ENCODE results near the gene STARD9.

Gene STARD9

DNA sequence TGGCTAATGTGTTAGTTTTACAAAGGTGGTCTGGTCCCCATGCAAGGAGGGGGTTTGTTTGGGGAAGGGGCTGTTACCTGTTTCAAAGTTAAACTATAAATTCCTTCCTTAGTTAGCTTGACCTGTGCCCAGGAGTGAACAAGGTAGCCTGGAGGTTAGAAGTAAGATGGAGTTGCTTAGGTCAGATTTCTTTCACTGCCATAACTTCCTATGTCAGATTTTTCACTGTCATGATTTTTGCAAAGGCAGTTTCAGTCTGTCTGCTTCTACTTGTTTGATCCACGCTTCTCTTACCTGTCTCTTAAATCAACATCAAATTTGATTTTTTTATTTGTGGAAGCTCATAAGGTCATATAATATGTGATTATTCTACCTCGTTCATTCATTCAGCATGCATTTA, 28.6 kb downstream of the STARD9 start:
- Histone ChIP-seq H3K36me3 (ENCODE audit: insufficient read depth, low read length) (peaks cover 5% of the 10 kb centered on the region), H3K4me1 (ENCODE audit: insufficient read depth, low read length) (no peaks in the 10 kb centered on the region), H3K9me3 (ENCODE audit: control insufficient read depth, insufficient read depth, low read length) (peaks cover 10% of the 10 kb centered on the region), H3K9ac (ENCODE audit: low read depth, low read length) (no peak overlapping the region)

DNA sequence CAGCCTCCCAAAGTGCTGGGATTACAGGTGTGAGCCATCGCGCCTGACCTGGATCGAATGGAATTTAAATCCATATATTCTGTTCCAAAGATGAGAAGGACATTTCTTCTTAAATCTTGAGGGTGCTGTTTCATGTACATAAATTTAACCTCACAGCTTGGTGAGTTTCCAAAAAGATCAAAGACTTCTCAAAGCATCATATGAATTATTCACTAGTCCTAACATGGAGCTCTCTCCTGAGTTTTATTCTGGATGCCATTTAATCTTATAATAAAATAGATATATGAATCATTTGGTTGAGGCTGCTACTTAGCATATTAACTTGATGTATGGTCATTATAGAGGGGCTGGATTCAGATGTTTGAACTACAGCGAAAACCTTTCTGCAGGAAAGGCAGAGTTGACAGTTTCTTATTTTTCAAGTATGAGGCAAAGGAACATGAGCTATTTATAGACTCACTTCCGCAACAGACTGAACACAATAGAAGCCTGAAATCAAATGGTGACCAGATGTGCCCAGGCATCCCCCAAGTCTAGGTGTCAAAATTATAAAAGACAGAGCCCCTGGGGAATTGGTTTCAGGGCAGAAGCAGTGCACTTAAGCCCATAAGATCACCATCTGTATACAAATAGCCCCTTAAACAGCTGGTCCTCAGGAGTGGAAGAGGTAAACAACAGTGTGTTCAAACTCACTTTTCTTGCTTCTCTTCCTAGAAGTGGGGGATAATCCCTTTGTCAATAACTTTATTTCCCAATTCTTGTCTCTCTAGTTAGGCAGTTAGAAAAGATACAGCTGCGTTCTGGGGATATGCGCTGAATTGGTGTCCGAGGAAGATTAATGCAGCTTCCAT, 29.7 kb downstream of the STARD9 start:
- H3K36me3 ChIP-seq (ENCODE audit: insufficient read depth, low read length) = peaks cover under 1% of the 10 kb centered on the region
- H3K9ac ChIP-seq (ENCODE audit: low read depth, low read length) = no peak overlapping the region
- peaks cover 10% of the 10 kb centered on the region; the same call in 1 of the 2 replicates for H3K9me3 ChIP-seq (ENCODE audit: control insufficient read depth, insufficient read depth, low read length)
- H3K4me1 ChIP-seq (ENCODE audit: insufficient read depth, low read length) = no peaks in the 10 kb centered on the region

DNA sequence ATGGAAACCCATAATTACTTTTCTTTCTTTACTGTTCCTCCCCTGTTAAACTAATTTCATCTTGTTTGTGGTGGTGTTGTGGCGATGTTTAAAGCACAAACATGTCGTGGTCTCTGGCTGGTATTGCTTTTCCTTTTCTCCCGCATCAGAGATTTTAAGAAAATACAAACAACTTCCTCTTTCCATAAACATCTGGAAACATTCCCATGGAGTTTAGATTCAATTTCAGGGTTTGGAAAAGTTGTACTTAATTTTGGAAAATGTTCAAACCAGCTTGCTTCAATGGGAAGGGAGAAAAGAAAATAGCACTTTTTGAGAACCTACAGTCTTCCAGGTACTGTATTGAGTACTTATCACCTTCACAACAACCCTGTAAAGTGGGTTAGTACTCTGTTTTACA, 30.4 kb downstream of the STARD9 start:
- no peaks in the 10 kb centered on the region; the same call in none of the 2 replicates for H3K36me3 ChIP-seq (ENCODE audit: insufficient read depth, low read length)
- no peak overlapping the region for H3K9ac ChIP-seq (ENCODE audit: low read depth, low read length)
- H3K4me1 ChIP-seq (ENCODE audit: insufficient read depth, low read length) = no peaks in the 10 kb centered on the region
- peaks cover 10% of the 10 kb centered on the region; the same call in 1 of the 2 replicates for H3K9me3 ChIP-seq (ENCODE audit: control insufficient read depth, insufficient read depth, low read length)

DNA sequence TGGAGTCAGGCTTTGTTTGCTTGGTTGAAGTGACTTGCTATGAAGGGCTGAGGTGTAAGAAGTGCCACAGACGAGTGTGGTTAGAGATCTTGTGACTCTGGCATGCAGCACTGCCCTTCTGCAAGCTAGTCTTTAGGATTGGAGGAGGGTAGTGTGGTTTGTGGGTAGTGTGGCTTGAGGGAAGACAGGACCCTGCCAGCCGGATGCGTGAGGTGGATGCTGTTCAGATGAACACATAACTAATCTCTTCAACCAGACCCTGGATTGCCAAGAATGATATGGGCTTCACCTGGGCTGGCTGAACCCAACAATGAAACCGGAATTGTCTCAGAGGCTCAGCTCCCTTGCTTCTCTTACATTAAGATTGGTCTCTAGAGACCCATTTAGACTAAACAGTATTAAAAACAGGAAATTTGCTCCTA, 32.7 kb downstream of the STARD9 start:
- H3K36me3 ChIP-seq (ENCODE audit: insufficient read depth, low read length) = no peaks in the 10 kb centered on the region; the same call in none of the 2 replicates
- no peaks in the 10 kb centered on the region for H3K4me1 ChIP-seq (ENCODE audit: insufficient read depth, low read length)
- H3K9me3 ChIP-seq (ENCODE audit: control insufficient read depth, insufficient read depth, low read length) = no peaks in the 10 kb centered on the region; the same call in 1 of the 2 replicates
- no peak overlapping the region for H3K9ac ChIP-seq (ENCODE audit: low read depth, low read length)

DNA sequence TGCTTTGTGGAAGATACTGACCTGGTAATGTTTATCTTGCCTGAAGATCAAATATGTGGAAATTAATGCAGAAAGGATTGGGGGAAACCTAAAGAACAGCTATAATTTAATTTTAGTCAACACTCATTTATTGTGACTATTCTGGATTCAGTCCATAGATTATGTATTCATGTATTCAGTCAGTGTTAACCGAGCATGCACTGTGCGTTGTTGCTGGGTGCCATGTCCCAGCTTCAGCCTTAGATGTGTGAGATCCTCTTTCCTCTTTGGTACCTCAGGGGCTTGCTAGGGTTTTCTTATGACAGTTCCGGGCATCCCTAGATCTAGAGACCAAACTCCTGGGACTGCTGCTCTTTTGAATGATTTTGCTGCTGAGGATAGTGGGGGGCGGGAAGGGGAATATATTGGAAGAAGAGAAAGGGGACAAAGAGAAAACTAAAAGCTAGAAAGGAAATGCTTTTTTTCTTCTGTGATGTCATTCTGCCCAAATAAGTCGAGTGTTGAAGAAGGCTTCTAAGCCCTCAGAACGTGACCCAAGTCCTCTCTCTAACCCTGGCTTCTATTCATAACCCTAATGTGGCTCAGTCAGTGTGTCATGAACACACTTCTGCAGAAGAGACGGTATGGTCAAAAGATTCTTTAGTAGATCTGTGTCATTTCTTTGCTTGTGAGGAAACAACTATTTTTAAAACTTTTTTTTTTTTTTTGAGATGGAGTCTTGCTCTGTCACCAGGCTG, 33.5 kb downstream of the STARD9 start:
- H3K9ac ChIP-seq (ENCODE audit: low read depth, low read length) = no peak overlapping the region
- no peaks in the 10 kb centered on the region for H3K9me3 ChIP-seq (ENCODE audit: control insufficient read depth, insufficient read depth, low read length)
- no peaks in the 10 kb centered on the region; the same call in 1 of the 2 replicates for H3K36me3 ChIP-seq (ENCODE audit: insufficient read depth, low read length)
- H3K4me1 ChIP-seq (ENCODE audit: insufficient read depth, low read length) = no peaks in the 10 kb centered on the region

DNA sequence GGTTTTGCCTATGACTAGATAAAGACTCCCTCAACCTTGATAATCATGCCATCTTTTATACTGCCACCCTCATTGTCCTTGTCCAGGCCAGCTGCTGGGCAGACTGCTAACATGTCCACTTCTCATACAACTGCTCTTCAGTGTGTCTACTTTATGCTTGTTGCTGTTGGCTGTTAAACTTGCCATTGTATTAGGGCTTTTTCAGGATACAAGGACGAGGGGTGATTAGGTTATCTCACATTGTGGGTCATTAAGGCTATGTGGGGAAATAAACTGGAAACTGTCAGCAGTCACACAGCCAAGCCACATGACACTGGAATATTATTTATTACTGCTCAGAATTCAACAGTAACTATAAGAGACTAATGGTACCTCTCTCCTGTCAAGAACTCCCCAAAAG, 36.1 kb downstream of the STARD9 start:
- no peaks in the 10 kb centered on the region for H3K36me3 ChIP-seq (ENCODE audit: insufficient read depth, low read length)
- H3K9ac ChIP-seq (ENCODE audit: low read depth, low read length) = no peak overlapping the region
- H3K9me3 ChIP-seq (ENCODE audit: control insufficient read depth, insufficient read depth, low read length) = no peaks in the 10 kb centered on the region
- H3K4me1 ChIP-seq (ENCODE audit: insufficient read depth, low read length) = no peaks in the 10 kb centered on the region

DNA sequence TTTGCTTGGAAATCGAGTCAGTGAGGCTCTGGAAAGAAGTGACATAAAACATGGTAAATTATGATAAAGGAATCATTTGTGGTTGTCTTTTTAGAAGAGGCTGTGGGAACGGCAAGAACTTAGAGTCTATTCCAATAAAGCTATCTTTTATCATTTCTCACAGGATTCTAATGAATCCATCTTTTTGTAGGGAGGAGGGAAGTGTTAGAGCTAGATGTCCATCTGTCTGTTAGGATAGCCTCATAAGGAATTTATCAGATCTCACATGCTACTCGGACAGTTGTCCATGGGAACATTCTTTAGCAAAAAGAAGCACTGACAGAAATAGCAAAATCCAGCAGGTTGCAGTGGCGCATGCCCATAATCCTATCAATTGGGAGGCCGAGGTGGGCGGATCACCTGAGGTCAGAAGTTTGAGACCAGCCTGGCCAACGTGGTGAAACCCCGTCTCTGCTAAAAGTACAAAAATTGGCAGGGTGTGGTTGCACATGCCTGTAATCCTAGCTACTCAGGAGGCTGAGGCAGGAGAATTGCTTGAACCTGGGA, 37.0 kb downstream of the STARD9 start:
- Histone ChIP-seq H3K4me1 (ENCODE audit: insufficient read depth, low read length) (no peaks in the 10 kb centered on the region), H3K36me3 (ENCODE audit: insufficient read depth, low read length) (no peaks in the 10 kb centered on the region), H3K9me3 (ENCODE audit: control insufficient read depth, insufficient read depth, low read length) (no peaks in the 10 kb centered on the region), H3K9ac (ENCODE audit: low read depth, low read length) (no peak overlapping the region)

DNA sequence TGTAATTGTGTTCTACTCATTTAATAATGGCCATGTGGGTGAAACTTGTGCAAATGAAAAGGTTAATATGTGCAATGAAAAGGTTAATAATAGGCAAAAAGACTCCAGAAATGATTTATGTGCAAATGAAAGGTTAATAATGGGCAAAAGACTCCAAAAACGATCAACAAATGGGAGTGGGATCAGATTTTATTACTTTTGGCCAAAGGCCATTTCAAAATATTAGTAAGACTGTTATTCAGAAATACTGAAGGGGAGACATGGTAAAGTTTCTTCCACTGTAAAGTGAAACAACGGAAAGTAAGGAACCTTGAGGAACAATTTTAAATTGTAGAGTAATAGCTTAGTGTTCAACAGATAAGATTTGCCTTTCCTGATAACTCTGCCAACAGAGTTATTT, 40.7 kb downstream of the STARD9 start:
- no peaks in the 10 kb centered on the region for H3K36me3 ChIP-seq (ENCODE audit: insufficient read depth, low read length)
- H3K9me3 ChIP-seq (ENCODE audit: control insufficient read depth, insufficient read depth, low read length) = no peaks in the 10 kb centered on the region
- no peak overlapping the region for H3K9ac ChIP-seq (ENCODE audit: low read depth, low read length)
- peaks cover 13% of the 10 kb centered on the region for H3K4me1 ChIP-seq (ENCODE audit: insufficient read depth, low read length)

DNA sequence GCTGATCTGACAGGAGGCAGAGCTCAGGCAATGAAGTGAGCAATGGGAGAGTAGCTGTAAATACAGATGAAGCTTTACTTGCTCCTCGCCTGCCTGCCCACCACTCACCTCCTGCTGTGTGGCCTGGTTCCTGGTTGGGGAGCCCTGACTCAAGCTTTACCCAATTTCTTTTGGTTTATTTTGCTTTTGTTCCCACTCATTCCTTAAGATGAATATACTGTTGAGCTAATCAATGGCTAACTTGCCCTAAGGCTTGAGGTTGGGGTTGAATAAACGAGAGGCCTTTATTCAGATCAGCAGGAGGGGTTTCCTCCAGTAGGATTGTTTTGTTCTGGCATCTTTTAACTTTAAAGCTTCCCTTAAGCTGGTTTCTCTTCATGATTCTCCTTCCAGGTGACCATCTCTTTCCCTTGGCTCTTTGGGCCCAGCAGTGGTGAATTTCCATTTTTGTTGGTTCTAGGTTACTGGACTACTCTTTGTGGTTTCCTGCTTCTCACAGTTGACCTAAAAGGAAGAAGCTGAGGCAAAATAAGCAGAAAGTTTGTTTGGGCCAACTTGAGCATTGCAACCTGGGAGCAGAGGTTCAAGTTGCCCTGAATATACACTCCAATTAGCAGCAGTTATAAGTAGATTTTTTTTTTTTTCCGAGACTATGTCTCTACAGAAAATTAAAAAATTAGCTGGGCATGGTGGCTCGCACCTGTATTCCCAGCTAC, 44.4 kb downstream of the STARD9 start:
- no peaks in the 10 kb centered on the region for H3K9me3 ChIP-seq (ENCODE audit: control insufficient read depth, insufficient read depth, low read length)
- H3K4me1 ChIP-seq (ENCODE audit: insufficient read depth, low read length) = peaks cover 17% of the 10 kb centered on the region
- H3K36me3 ChIP-seq (ENCODE audit: insufficient read depth, low read length) = no peaks in the 10 kb centered on the region
- H3K9ac ChIP-seq (ENCODE audit: low read depth, low read length) = no peak overlapping the region

DNA sequence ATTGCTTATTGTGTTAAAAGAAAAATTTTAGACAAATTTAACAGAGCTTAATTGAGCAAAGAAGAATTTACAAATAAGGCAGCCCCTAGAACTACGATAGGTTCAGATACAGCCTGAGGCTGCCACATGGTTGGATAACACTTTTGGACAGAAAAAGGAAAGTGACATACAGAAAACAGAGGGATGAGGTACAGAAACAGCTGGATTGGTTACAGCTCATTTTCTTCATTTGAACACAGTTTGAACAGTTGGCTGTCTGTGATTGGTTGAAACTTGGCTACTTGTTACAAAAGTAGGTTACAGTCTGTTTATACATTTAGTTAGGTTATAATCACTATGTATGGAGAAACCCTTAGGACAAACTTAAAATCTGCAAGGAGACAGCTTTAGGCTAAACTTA, 46.0 kb downstream of the STARD9 start:
- Histone ChIP-seq H3K9ac (ENCODE audit: low read depth, low read length) (no peak overlapping the region), H3K4me1 (ENCODE audit: insufficient read depth, low read length) (peaks cover 17% of the 10 kb centered on the region), H3K36me3 (ENCODE audit: insufficient read depth, low read length) (no peaks in the 10 kb centered on the region), H3K9me3 (ENCODE audit: control insufficient read depth, insufficient read depth, low read length) (no peaks in the 10 kb centered on the region)

DNA sequence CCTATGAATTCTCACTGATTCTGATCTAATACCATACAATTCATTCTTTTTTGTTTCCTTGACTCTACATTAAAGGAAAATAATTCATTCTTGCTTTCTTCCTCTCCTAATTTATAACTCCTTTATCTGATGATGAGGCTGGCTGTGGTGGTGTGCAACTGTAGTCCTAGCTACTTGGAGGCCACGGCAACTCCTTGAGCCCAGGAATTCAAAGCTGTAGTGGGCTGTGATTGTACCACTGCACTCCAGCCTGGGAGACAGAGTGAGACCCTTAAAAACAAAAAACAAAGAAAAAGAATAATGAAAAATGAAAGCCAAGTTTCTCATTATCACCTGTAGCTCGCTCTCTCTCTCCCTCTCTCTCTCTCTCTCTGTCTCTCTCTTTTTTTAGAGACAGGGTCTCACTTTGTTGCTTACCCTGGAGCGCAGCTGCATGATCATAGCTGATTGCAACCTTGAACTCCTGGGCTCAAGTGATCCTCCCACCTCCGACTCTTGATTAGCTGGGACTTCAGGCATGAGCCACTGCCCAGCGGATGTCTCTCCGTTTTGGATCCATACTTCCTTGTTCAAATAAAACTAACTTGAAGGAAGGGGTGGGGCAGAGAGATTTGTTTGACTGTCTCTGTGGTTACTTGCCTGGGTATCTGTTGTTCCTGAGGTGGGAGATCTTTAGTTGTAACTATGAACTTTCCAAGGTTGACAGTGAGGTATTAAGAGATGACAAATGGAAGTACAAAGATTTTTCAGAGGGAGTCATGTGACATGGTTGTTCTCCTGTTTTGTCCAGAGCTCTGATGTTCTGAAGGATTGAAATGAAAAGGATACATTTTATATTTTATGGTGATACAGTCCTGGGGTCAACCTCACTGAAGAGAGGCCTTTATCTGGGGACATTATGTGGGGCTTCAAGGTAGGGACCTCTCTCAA, 46.9 kb downstream of the STARD9 start:
- Histone ChIP-seq H3K36me3 (ENCODE audit: insufficient read depth, low read length) (no peaks in the 10 kb centered on the region), H3K9ac (ENCODE audit: low read depth, low read length) (no peak overlapping the region), H3K9me3 (ENCODE audit: control insufficient read depth, insufficient read depth, low read length) (no peaks in the 10 kb centered on the region), H3K4me1 (ENCODE audit: insufficient read depth, low read length) (peaks cover 17% of the 10 kb centered on the region)

DNA sequence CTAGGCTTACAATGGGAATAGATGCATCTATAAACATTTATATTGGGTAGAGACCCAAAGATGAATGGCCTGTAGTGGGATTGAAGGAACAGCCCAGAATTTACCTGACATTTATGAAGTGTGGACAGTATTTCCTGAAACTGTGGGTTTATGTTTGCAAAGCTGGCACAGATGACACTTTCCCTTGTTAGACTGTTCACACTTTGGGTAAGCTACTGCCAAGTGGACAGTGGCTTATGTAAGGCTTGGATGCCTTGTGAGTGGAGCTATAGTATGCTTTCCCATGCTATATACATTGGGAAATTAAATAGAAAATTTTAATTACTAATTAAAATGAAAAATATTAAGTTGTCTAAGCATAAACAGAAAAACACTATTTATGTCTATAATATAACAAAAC, 48.5 kb downstream of the STARD9 start:
- no peak overlapping the region for H3K9ac ChIP-seq (ENCODE audit: low read depth, low read length)
- H3K4me1 ChIP-seq (ENCODE audit: insufficient read depth, low read length) = peaks cover 14% of the 10 kb centered on the region
- H3K36me3 ChIP-seq (ENCODE audit: insufficient read depth, low read length) = no peaks in the 10 kb centered on the region
- H3K9me3 ChIP-seq (ENCODE audit: control insufficient read depth, insufficient read depth, low read length) = no peaks in the 10 kb centered on the region

DNA sequence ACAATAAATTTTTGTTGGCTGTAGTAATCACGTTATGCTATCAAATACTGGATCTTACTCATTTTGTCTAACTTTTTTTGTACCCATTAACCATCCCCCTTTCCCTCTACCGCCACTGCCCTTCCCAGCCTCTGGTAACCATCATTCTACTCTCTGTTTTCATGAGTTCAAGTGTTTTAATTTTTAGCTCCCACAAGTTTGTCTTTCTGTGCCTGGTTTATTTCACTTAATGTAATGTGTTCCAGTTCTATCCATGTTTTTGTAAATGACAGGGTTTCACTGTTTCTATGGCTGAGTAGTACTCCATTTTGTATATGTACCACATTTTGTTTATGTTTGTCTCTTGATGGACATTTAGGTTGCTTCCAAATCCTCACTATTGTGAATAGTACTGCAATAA, 52.1 kb downstream of the STARD9 start:
- no peaks in the 10 kb centered on the region for H3K36me3 ChIP-seq (ENCODE audit: insufficient read depth, low read length)
- H3K4me1 ChIP-seq (ENCODE audit: insufficient read depth, low read length) = no peaks in the 10 kb centered on the region
- H3K9ac ChIP-seq (ENCODE audit: low read depth, low read length) = no peak overlapping the region
- no peaks in the 10 kb centered on the region for H3K9me3 ChIP-seq (ENCODE audit: control insufficient read depth, insufficient read depth, low read length)
